B cell (primary cell): ENCODE results near the gene NEK5. TPM values are rescaled to one million over a fixed set of nuclear protein-coding genes. Genes with fewer than 3 reads are reported as not detected.

Source experiments
- ATAC-seq: fragments of 200-7000 bp; cut with Tn5 transposase; one replicate; pipeline ENCODE4 v1.10.0; 2021; ENCODE audit warnings: low read depth, mild to moderate bottlenecking, moderate number of reproducible peaks, moderate library complexity
- CTCF ChIA-PET: fragments of 350-600 bp; sonication (Branson Sonifier 250); formaldehyde crosslinking; loops from one replicate; lab custom pipeline; 2021; ENCODE audit warnings: antibody characterized with exemption, inconsistent platforms; lab: Charles Lee
- POLR2A ChIA-PET: fragments of 350-600 bp; sonication (Branson Sonifier 250); formaldehyde crosslinking; loops from one replicate; lab custom pipeline; 2021; ENCODE audit warnings: antibody characterized with exemption; lab: Charles Lee
- DNase-seq: peaks from one replicate; pipeline ENCODE4 v3.0.0; 2013
- H2AFZ ChIP-seq: 2 replicates; pipeline ENCODE4 v1.6.1; 2012; ENCODE audit warnings: mild to moderate bottlenecking, low read depth, low read length; ENCODE audit not compliant: insufficient read depth, poor library complexity, severe bottlenecking
- H3K27ac ChIP-seq, 2 donors: 1 replicate in 1 of 2; 2 replicates in 1 of 2; pipeline ENCODE4 v1.5.1; 2012 to 2013; ENCODE audit warnings: low read length in 2 of 2, mild to moderate bottlenecking in 2 of 2, moderate library complexity in 1 of 2
- H3K27me3 ChIP-seq, 4 experiments: fragments of 200-600 bp in 1 of 4; sonication (generic) in 1 of 4; replicated peaks in 1 of 4; 1 replicate in 2 of 4; 2 replicates in 2 of 4; pipeline versions ENCODE4 v1.6.1 to v1.7.0; 2013 to 2016; ENCODE audit warnings: low read length in 3 of 4, mild to moderate bottlenecking in 2 of 4, mixed read lengths in 1 of 4, moderate library complexity in 1 of 4; ENCODE audit not compliant: insufficient read depth in 4 of 4, control insufficient read depth in 3 of 4; ENCODE audit errors: control extremely low read depth in 1 of 4
- H3K36me3 ChIP-seq, 2 experiments: replicated peaks in 1 of 2; 1 replicate in 1 of 2; 2 replicates in 1 of 2; pipeline versions ENCODE4 v1.6.1 to v1.7.1; 2013; ENCODE audit warnings: low read length in 1 of 2; ENCODE audit not compliant: insufficient read depth in 2 of 2, control insufficient read depth in 1 of 2; ENCODE audit errors: control extremely low read depth in 1 of 2, extremely low read depth in 1 of 2
- H3K4me1 ChIP-seq, 2 donors: fragments of 200-600 bp in 1 of 2; sonication (generic) in 1 of 2; 1 replicate in 1 of 2; 2 replicates in 1 of 2; pipeline versions ENCODE4 v1.5.1 to v1.6.1; 2013 to 2017; ENCODE audit warnings: low read length in 2 of 2; ENCODE audit not compliant: control insufficient read depth in 2 of 2, insufficient read depth in 2 of 2
- H3K4me2 ChIP-seq: replicated peaks from 2 replicates; pipeline ENCODE3; 2012; ENCODE audit warnings: mild to moderate bottlenecking, low read depth, low read length; ENCODE audit not compliant: poor library complexity, severe bottlenecking
- H3K4me3 ChIP-seq, 5 experiments: fragments of 200-600 bp in 1 of 5; sonication (generic) in 1 of 5; 1 replicate in 3 of 5; 2 replicates in 2 of 5; pipeline versions ENCODE4 v1.5.1 to v1.7.0; 2011 to 2016; ENCODE audit warnings: low read length in 4 of 5, mild to moderate bottlenecking in 4 of 5, low read depth in 2 of 5, control low read depth in 1 of 5, moderate library complexity in 1 of 5; ENCODE audit not compliant: insufficient read depth in 1 of 5; ENCODE audit errors: control extremely low read depth in 1 of 5, extremely low read depth in 1 of 5
- H3K79me2 ChIP-seq: fragments of 200-600 bp; sonication (generic); one replicate; pipeline ENCODE4 v1.6.0; 2016; ENCODE audit warnings: low read length; ENCODE audit not compliant: control insufficient read depth, insufficient read depth
- H3K9ac ChIP-seq: fragments of 200-600 bp; sonication (generic); 2 replicates; pipeline ENCODE4 v1.6.1; 2017; ENCODE audit warnings: mild to moderate bottlenecking, low read length, moderate library complexity
- H3K9me3 ChIP-seq, 3 donors: one replicate each; pipeline versions ENCODE4 v1.6.1 to v1.7.1; 2013; ENCODE audit warnings: low read length in 2 of 3; ENCODE audit not compliant: control insufficient read depth in 2 of 3, insufficient read depth in 1 of 3; ENCODE audit errors: control extremely low read depth in 1 of 3
- H4K20me1 ChIP-seq: 2 replicates; pipeline ENCODE4 v1.6.0; 2012; ENCODE audit warnings: mild to moderate bottlenecking, low read length; ENCODE audit not compliant: insufficient read depth, control insufficient read depth, poor library complexity, severe bottlenecking
- H3K27ac Mint-ChIP-seq: one replicate; pipeline ENCODE4 v1.8.0; 2021; ENCODE audit warnings: mixed read lengths
- H3K27me3 Mint-ChIP-seq: one replicate; pipeline ENCODE4 v1.8.0; 2021; ENCODE audit warnings: mixed read lengths
- H3K4me1 Mint-ChIP-seq: one replicate; pipeline ENCODE4 v1.8.0; 2021; ENCODE audit warnings: mixed read lengths
- H3K4me3 Mint-ChIP-seq: one replicate; pipeline ENCODE4 v1.8.0; 2021; ENCODE audit warnings: mixed read lengths
- H3K9me3 Mint-ChIP-seq: one replicate; pipeline ENCODE4 v1.8.0; 2022; ENCODE audit warnings: mixed read lengths; ENCODE audit not compliant: insufficient read depth
- CTCF ChIP-seq: fragments of 200-600 bp; IDR thresholded peaks from one replicate; pipeline ENCODE4 v1.8.0; 2022; ENCODE audit warnings: antibody characterized with exemption, mild to moderate bottlenecking
- EZH2 ChIP-seq: IDR thresholded peaks from 2 replicates; pipeline ENCODE4 v1.6.1; 2012; ENCODE audit warnings: borderline replicate concordance, low read depth, mild to moderate bottlenecking, moderate library complexity, low read length; ENCODE audit not compliant: insufficient read depth, poor library complexity, severe bottlenecking
- WGBS: methylation state at CpG from one replicate; pipeline ENCODE4 v1.1.5; 2013; ENCODE audit warnings: missing lambda C conversion rate; ENCODE audit not compliant: insufficient coverage; 5-methylcytosine and 5-hydroxymethylcytosine counted together
- intact Hi-C: fragments of 100-400 bp; cut with micrococcal nuclease; formaldehyde crosslinking; loops from one replicate; pipeline ENCODE4 v1.10.0; 2022
- polyA plus RNA-seq: library from polyadenylated mRNA; depleted of rRNA; stranded (reverse); fragments of >200 nt; gene quantifications from 2 replicates; pipeline ENCODE4 v1.2.3, GENCODE V29; 2012
- total RNA-seq, 2 donors: library from RNA; stranded (reverse); fragments of 120-200 nt in 1 of 2; gene quantifications; 1 replicate in 1 of 2; 2 replicates in 1 of 2; pipeline versions ENCODE4 v1.2.3 to v1.2.4, GENCODE V29; 2013 to 2022

NEK5 gene
- total and polyA plus RNA-seq, 2 donors (not counting 1 experiment from before 2014, with no cell fraction given) = not detected

- Mint-ChIP-seq H3K27me3 (peaks cover 30% of the 10 kb centered on the region), H3K9me3 (no peaks in the 10 kb centered on the region), H3K27ac (no peak overlapping the region), H3K4me3 (no peak overlapping the region), H3K4me1 (no peaks in the 10 kb centered on the region)
- Histone ChIP-seq H3K9ac (no peak overlapping the region), H3K79me2 (no peaks in the 10 kb centered on the region), H3K27me3 (peaks cover 0 to 13% (median 0%) of the 10 kb centered on the region in 4 experiments), H3K4me1 (no peaks in the 10 kb centered on the region), H3K4me2 (no peak overlapping the region), H3K4me3 (no peak overlapping the region), H4K20me1 (no peaks in the 10 kb centered on the region), H3K9me3 (no peaks in the 10 kb centered on the region), H2AFZ (no peak overlapping the region), H3K27ac (no peak overlapping the region), H3K36me3 (no peaks in the 10 kb centered on the region)
- DNase-seq = no peak
- ChIA-PET CTCF (interaction anchor here (0.6 to 1.4 kb wide), 5 partner anchors 9 to 200 kb away, joined by 3 to 6 read pairs (median 3); partner anchors contain the start of gene ALG11), POLR2A (no interaction called here)
- no peak for ATAC-seq
- intact Hi-C loops = no loop called here
- TF ChIP-seq EZH2 (no peak), CTCF (no peak)
- 100% methylated on average over 3 of the region's 4 CpGs for WGBS
Measured at GRCh38 chr13:52003541-52003940, 125.3 kb downstream of the NEK5 start.

GRCh38 chr13:52002361-52002760, 126.5 kb downstream of the NEK5 start:
- no peak overlapping the region for H3K4me3 Mint-ChIP-seq
- intact Hi-C loops = no loop called here
- no peak for TF ChIP-seq EZH2
- no peak for TF ChIP-seq CTCF
- no peak for ATAC-seq
- CTCF ChIA-PET = interaction anchor here (0.8 to 3.1 kb wide), 5 partner anchors 9 to 234 kb away, joined by 3 to 9 read pairs (median 4); partner anchors contain the start of gene ALG11
- Histone ChIP-seq H3K9me3 (no peaks in the 10 kb centered on the region), H3K4me1 (no peaks in the 10 kb centered on the region), H2AFZ (no peak overlapping the region), H3K9ac (no peak overlapping the region), H3K4me3 (no peak overlapping the region), H4K20me1 (no peaks in the 10 kb centered on the region), H3K79me2 (no peaks in the 10 kb centered on the region), H3K36me3 (no peaks in the 10 kb centered on the region), H3K4me2 (no peak overlapping the region), H3K27ac (no peak overlapping the region), H3K27me3 (peaks cover 0 to 13% (median 2%) of the 10 kb centered on the region in 4 experiments)
- WGBS = 69% methylated on average over 2 of the region's 4 CpGs
- H3K9me3 Mint-ChIP-seq = no peaks in the 10 kb centered on the region
- H3K27ac Mint-ChIP-seq = no peak overlapping the region
- POLR2A ChIA-PET = no interaction called here
- H3K4me1 Mint-ChIP-seq = no peaks in the 10 kb centered on the region
- no peak for DNase-seq
- H3K27me3 Mint-ChIP-seq = peaks cover 32% of the 10 kb centered on the region
